ENCODE results near the gene ING3. TPM values are rescaled to one million over a fixed set of nuclear protein-coding genes. Genes with fewer than 3 reads are reported as not detected.

ING3 gene
- total and polyA plus RNA-seq, 12 donors, result 5.5 to 31.9 (median 14.4) TPM

DNA sequence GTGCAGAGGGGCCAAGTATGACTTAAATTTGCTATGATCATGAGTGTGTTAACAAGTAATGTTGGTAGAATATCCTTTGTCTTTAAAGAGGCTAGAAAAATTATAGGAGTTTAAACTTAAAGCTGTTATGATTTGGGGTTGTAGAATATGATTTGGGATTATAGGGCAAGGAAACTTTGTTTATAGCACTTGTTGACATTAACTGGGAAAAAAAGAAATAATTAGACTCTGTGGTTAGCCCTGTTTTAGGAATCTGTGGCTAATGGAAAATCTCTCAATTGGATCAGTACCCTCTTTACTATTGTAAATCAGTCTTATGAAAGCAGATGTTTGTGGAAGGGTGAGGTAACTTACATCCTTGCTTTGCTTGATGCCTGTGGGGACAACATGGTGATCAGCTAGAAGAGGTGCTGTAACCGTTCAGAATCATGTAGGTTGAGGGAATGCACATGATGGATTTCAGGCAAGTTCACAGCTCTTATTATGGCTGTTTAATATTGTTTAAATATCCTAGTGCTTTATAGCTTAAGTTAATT is 11.1 kb downstream of the ING3 start:
- Histone ChIP-seq H3K36me3 (replicated peaks in 1 of 2) (peaks cover 0 to 17% of the 10 kb centered on the region in 2 donors), H3K27me3 (no peaks in the 10 kb centered on the region), H3K4me3 (no peak overlapping the region), H3K4me1 (replicated peaks in 1 of 2) (peaks cover 0 to 11% of the 10 kb centered on the region in 2 donors), H3K9me3 (replicated peaks in 1 of 3) (no peaks in the 10 kb centered on the region), H3K27ac (no peak overlapping the region)
- DNase-seq, result no peak
- 87 to 98% (median 91%) methylated on average over 1 of the region's 1 CpG for whole genome bisulfite sequencing, 4 donors
- intact Hi-C loops (cut with DNase I), result no loop called here
- no peak for TF ChIP-seq POLR2A (IDR thresholded peaks at IDR 0.05)
- TF ChIP-seq, protein P1, sequence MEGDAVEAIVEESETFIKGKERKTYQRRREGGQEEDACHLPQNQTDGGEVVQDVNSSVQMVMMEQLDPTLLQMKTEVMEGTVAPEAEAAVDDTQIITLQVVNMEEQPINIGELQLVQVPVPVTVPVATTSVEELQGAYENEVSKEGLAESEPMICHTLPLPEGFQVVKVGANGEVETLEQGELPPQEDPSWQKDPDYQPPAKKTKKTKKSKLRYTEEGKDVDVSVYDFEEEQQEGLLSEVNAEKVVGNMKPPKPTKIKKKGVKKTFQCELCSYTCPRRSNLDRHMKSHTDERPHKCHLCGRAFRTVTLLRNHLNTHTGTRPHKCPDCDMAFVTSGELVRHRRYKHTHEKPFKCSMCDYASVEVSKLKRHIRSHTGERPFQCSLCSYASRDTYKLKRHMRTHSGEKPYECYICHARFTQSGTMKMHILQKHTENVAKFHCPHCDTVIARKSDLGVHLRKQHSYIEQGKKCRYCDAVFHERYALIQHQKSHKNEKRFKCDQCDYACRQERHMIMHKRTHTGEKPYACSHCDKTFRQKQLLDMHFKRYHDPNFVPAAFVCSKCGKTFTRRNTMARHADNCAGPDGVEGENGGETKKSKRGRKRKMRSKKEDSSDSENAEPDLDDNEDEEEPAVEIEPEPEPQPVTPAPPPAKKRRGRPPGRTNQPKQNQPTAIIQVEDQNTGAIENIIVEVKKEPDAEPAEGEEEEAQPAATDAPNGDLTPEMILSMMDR (IDR thresholded peaks at IDR 0.05), result no peak

DNA sequence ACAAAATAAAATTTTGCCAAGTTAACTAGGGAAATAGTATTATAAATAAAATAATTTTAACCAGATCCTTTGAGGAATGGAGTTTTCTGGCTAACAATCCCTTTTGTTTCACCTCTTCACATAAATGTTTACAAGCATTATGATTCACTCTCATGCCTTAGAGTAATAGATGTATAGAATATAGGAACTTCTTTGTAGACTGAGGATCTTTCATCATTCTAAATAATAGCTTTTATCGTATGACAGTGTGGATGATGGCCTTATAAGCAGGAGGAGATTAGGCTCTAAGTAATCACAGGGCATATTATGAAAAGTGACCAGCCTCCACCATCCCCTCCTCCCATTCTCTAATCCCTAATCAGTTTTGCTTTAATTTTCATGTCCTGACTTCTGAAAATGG is 13.5 kb downstream of the ING3 start:
- WGBS, 4 donors, result 90 to 100% (median 95%) methylated on average over 1 of the region's 1 CpG
- peaks cover 0 to 11% of the 10 kb centered on the region in 2 donors for H3K4me1 ChIP-seq (replicated peaks in 1 of 2)
- no peak for DNase-seq
- H3K4me3 ChIP-seq, result no peak overlapping the region
- no peak overlapping the region for H3K27ac ChIP-seq
- H3K36me3 ChIP-seq (replicated peaks in 1 of 2), result peaks cover 0 to 23% of the 10 kb centered on the region in 2 donors
- TF ChIP-seq, protein P1 (IDR thresholded peaks at IDR 0.05), result no peak
- TF ChIP-seq POLR2A (IDR thresholded peaks at IDR 0.05), result no peak
- no peaks in the 10 kb centered on the region for H3K9me3 ChIP-seq (replicated peaks in 1 of 3)
- no peaks in the 10 kb centered on the region for H3K27me3 ChIP-seq
- intact Hi-C loops (cut with DNase I), result no loop called here

DNA sequence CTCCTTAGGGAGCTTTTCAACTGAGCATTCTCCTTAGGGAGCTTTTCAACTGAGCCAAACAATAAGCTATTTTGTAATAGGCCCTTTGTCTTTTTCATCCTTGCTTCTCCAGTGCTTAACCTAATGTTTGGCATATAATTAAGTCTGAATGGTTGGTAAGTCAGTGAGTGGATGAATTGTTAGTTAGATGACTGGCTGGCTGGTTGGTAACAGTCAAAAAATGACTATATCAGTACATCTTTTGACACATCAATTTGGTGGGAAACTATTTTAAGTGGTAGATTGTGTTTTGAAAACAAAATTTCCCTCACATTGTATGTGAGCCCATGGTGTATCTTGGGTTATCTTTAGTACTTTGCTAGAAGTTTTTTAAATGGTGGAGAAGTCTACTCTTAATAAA is 16.4 kb downstream of the ING3 start:
- no peaks in the 10 kb centered on the region for H3K27me3 ChIP-seq
- DNase-seq, result no peak
- TF ChIP-seq POLR2A (IDR thresholded peaks at IDR 0.05), result no peak
- TF ChIP-seq, protein P1 (IDR thresholded peaks at IDR 0.05), result no peak
- H3K4me3 ChIP-seq, result no peak overlapping the region
- intact Hi-C loops (cut with DNase I), result no loop called here
- H3K9me3 ChIP-seq (replicated peaks in 1 of 3), result no peaks in the 10 kb centered on the region
- peaks cover 0 to 46% of the 10 kb centered on the region in 2 donors for H3K36me3 ChIP-seq (replicated peaks in 1 of 2)
- no peak overlapping the region for H3K27ac ChIP-seq
- H3K4me1 ChIP-seq (replicated peaks in 1 of 2), result peaks cover 0 to 6% of the 10 kb centered on the region in 2 donors

- Histone ChIP-seq H3K27me3 (no peaks in the 10 kb centered on the region), H3K4me3 (no peak overlapping the region), H3K27ac (no peak overlapping the region), H3K4me1 (replicated peaks in 1 of 2) (no peaks in the 10 kb centered on the region), H3K9me3 (replicated peaks in 1 of 3) (no peaks in the 10 kb centered on the region), H3K36me3 (replicated peaks in 1 of 2) (peaks cover 0 to 66% of the 10 kb centered on the region in 2 donors)
- TF ChIP-seq, protein P1 (IDR thresholded peaks at IDR 0.05), result no peak
- TF ChIP-seq POLR2A (IDR thresholded peaks at IDR 0.05), result no peak
- intact Hi-C loops (cut with DNase I), result no loop called here
- WGBS, 4 donors, result 65 to 90% (median 75%) methylated on average over 1 of the region's 1 CpG
- no peak for DNase-seq
These were observed 23.3 kb downstream of the ING3 start for GRCh38 chr7:120973849-120974248.

Data from adrenal gland (tissue), 12 donors.